Muscle layer of colon (tissue), 2 donors: ENCODE measurements around the gene TANK.
"Not testable (repeated sequence)": the region's sequence is repeated elsewhere in the genome, so short reads cannot be mapped to it uniquely, and the experiment has no call there.

ENCODE experiments used
- H3K27ac ChIP-seq: one replicate; pipeline ENCODE4 v1.7.0; 2013; ENCODE audit warnings: low read depth, mild to moderate bottlenecking, low read length, moderate library complexity
- H3K27me3 ChIP-seq, 2 donors: one replicate each; pipeline ENCODE4 v1.7.0; 2013; ENCODE audit warnings: low read length in 2 of 2, mild to moderate bottlenecking in 2 of 2; ENCODE audit not compliant: insufficient read depth in 2 of 2, control insufficient read depth in 1 of 2
- H3K36me3 ChIP-seq: one replicate; pipeline ENCODE4 v1.7.0; 2013; ENCODE audit warnings: mild to moderate bottlenecking, low read length; ENCODE audit not compliant: insufficient read depth
- H3K4me1 ChIP-seq: one replicate; pipeline ENCODE4 v1.7.0; 2013; ENCODE audit warnings: mild to moderate bottlenecking, low read length; ENCODE audit not compliant: insufficient read depth
- H3K4me3 ChIP-seq, 2 donors: one replicate each; pipeline ENCODE4 v1.7.0; 2013; ENCODE audit warnings: low read length in 2 of 2, low read depth in 1 of 2, mild to moderate bottlenecking in 1 of 2, moderate library complexity in 1 of 2
- H3K9ac ChIP-seq: one replicate; pipeline ENCODE4 v1.7.0; 2013; ENCODE audit warnings: low read length
- H3K9me3 ChIP-seq: one replicate; pipeline ENCODE4 v1.7.0; 2013; ENCODE audit warnings: mild to moderate bottlenecking, low read length
- donor health status: abdominal sarcoma.
- donor health status: Adenocarcinoma of cecum.

TANK gene

GRCh38 chr2:161121622-161122021 is 38.6 kb upstream of the TANK start:
- Histone ChIP-seq H3K4me1 (peaks cover 18% of the 10 kb centered on the region), H3K4me3 (no peak overlapping the region), H3K36me3 (no peaks in the 10 kb centered on the region), H3K27ac (no peak overlapping the region), H3K27me3 (no peaks in the 10 kb centered on the region), H3K9me3 (no peaks in the 10 kb centered on the region), H3K9ac (no peak overlapping the region)

- H3K9me3 ChIP-seq: no peaks in the 10 kb centered on the region
- H3K27me3 ChIP-seq: no peaks in the 10 kb centered on the region
- H3K9ac ChIP-seq: no peak overlapping the region
- peaks cover 18% of the 10 kb centered on the region for H3K4me1 ChIP-seq
- no peak overlapping the region for H3K27ac ChIP-seq
- H3K36me3 ChIP-seq: no peaks in the 10 kb centered on the region
- peak overlapping the region in 1 of 2 donors; percentile 7 for H3K4me3 ChIP-seq
These were observed 37.3 kb upstream of the TANK start for GRCh38 chr2:161122772-161123530.

GRCh38 chr2:161123531-161124030 is 36.6 kb upstream of the TANK start:
- Histone ChIP-seq H3K9me3 (no peaks in the 10 kb centered on the region), H3K36me3 (no peaks in the 10 kb centered on the region), H3K4me3 (peak overlapping the region in 1 of 2 donors; percentile 7), H3K4me1 (peaks cover 18% of the 10 kb centered on the region), H3K27me3 (no peaks in the 10 kb centered on the region), H3K27ac (no peak overlapping the region), H3K9ac (no peak overlapping the region)

- H3K27ac ChIP-seq: no peak overlapping the region
- H3K4me1 ChIP-seq: peaks cover 18% of the 10 kb centered on the region
- H3K4me3 ChIP-seq: no peak overlapping the region
- no peaks in the 10 kb centered on the region for H3K27me3 ChIP-seq
- no peaks in the 10 kb centered on the region for H3K36me3 ChIP-seq
- no peaks in the 10 kb centered on the region for H3K9me3 ChIP-seq
- no peak overlapping the region for H3K9ac ChIP-seq
These were observed 36.0 kb upstream of the TANK start for GRCh38 chr2:161124201-161124600.

GRCh38 chr2:161128885-161129284 is 31.3 kb upstream of the TANK start:
- peaks cover 2% of the 10 kb centered on the region for H3K4me1 ChIP-seq
- H3K36me3 ChIP-seq: no peaks in the 10 kb centered on the region

GRCh38 chr2:161130354-161130753 is 29.9 kb upstream of the TANK start:
- Histone ChIP-seq H3K36me3 (no peaks in the 10 kb centered on the region), H3K4me3 (no peak overlapping the region), H3K27me3 (no peaks in the 10 kb centered on the region), H3K27ac (no peak overlapping the region), H3K9me3 (no peaks in the 10 kb centered on the region), H3K4me1 (peaks cover 12% of the 10 kb centered on the region), H3K9ac (no peak overlapping the region)

More at GRCh38 chr2:161128885-161129284, 31.3 kb upstream of the TANK start:
- Histone ChIP-seq H3K4me3 (no peak overlapping the region), H3K27ac (no peak overlapping the region), H3K27me3 (no peaks in the 10 kb centered on the region), H3K9me3 (no peaks in the 10 kb centered on the region), H3K9ac (no peak overlapping the region)

- Histone ChIP-seq H3K9me3 (no peaks in the 10 kb centered on the region), H3K9ac (no peak overlapping the region), H3K4me1 (peaks cover 20% of the 10 kb centered on the region), H3K27ac (no peak overlapping the region), H3K4me3 (no peak overlapping the region), H3K36me3 (no peaks in the 10 kb centered on the region), H3K27me3 (no peaks in the 10 kb centered on the region)
These were observed 29.1 kb upstream of the TANK start for GRCh38 chr2:161131074-161131680.

GRCh38 chr2:161131804-161132203 is 28.4 kb upstream of the TANK start:
- Histone ChIP-seq H3K27ac (no peak overlapping the region), H3K9ac (no peak overlapping the region), H3K27me3 (no peaks in the 10 kb centered on the region), H3K9me3 (no peaks in the 10 kb centered on the region), H3K4me1 (peaks cover 26% of the 10 kb centered on the region), H3K36me3 (no peaks in the 10 kb centered on the region), H3K4me3 (no peak overlapping the region)

- peaks cover 26% of the 10 kb centered on the region for H3K4me1 ChIP-seq
- H3K36me3 ChIP-seq, H3K27me3 ChIP-seq, H3K9me3 ChIP-seq, H3K4me3 ChIP-seq, H3K9ac ChIP-seq, H3K27ac ChIP-seq: not testable (repeated sequence)
These were observed 27.8 kb upstream of the TANK start for GRCh38 chr2:161132384-161132783.

GRCh38 chr2:161133366-161133765 is 26.9 kb upstream of the TANK start:
- no peaks in the 10 kb centered on the region for H3K27me3 ChIP-seq
- no peak overlapping the region for H3K9ac ChIP-seq
- H3K27ac ChIP-seq: no peak overlapping the region
- H3K9me3 ChIP-seq: no peaks in the 10 kb centered on the region
- H3K4me3 ChIP-seq: no peak overlapping the region
- peaks cover 26% of the 10 kb centered on the region for H3K4me1 ChIP-seq
- no peaks in the 10 kb centered on the region for H3K36me3 ChIP-seq

- H3K36me3 ChIP-seq: no peaks in the 10 kb centered on the region
- H3K9ac ChIP-seq: peak overlapping the region; percentile 14
- no peaks in the 10 kb centered on the region for H3K9me3 ChIP-seq
- peak overlapping the region in 1 of 2 donors; percentile 22 for H3K4me3 ChIP-seq
- H3K27me3 ChIP-seq: no peaks in the 10 kb centered on the region
- peak overlapping the region; percentile 57 for H3K27ac ChIP-seq
- peaks cover 26% of the 10 kb centered on the region for H3K4me1 ChIP-seq
These were observed 25.4 kb upstream of the TANK start for GRCh38 chr2:161134547-161135518.
